Caco-2 (cell line): ENCODE data around the gene EBF3. TPM values are rescaled to one million over a fixed set of nuclear protein-coding genes. Genes with fewer than 3 reads are reported as not detected.

ENCODE experiments used
- BruUV-seq: library from RNA; stranded (reverse); fragments of 400-500 nt; replicated peaks from 2 replicates; lab custom pipeline; 2021; lab: Mats Ljungman, UMichigan
- CTCF ChIA-PET: fragments of 300-600 bp; sonication (Branson Sonifier 250); formaldehyde crosslinking; loops from one replicate; lab custom pipeline; 2022; ENCODE audit warnings: antibody characterized with exemption; lab: Charles Lee
- POLR2A ChIA-PET: fragments of 300-600 bp; sonication (Branson Sonifier 250); formaldehyde crosslinking; loops from one replicate; lab custom pipeline; 2022; ENCODE audit warnings: antibody characterized with exemption; lab: Charles Lee
- DNase-seq, 2 experiments: peaks; one replicate each; pipeline versions ENCODE4 v3.0.0 to v3.0.0-alpha.2; 2020 to 2022
- H3K27me3 ChIP-seq: replicated peaks from 2 replicates; pipeline ENCODE4 v1.6.0; 2011; ENCODE audit warnings: low read length; ENCODE audit not compliant: control insufficient read depth, insufficient read depth
- H3K36me3 ChIP-seq: 2 replicates; pipeline ENCODE4 v1.5.1; 2011; ENCODE audit warnings: low read length; ENCODE audit not compliant: control insufficient read depth, insufficient read depth
- H3K4me1 ChIP-seq: fragments of 250-450 bp; sonication (Bioruptor Pico); 2 replicates; pipeline ENCODE4 v1.5.1; 2020; ENCODE audit warnings: mild to moderate bottlenecking
- H3K4me3 ChIP-seq: 2 replicates; pipeline ENCODE4 v1.5.1; 2011; ENCODE audit warnings: low read depth, mild to moderate bottlenecking, control low read depth, low read length
- H3K9me3 ChIP-seq: fragments of 250-450 bp; sonication (Bioruptor Pico); 2 replicates; pipeline ENCODE4 v1.5.1; 2020; ENCODE audit warnings: mild to moderate bottlenecking, moderate library complexity
- H3K27ac Mint-ChIP-seq: one replicate; pipeline ENCODE4 v1.8.0; 2022; ENCODE audit warnings: mixed read lengths; ENCODE audit not compliant: unreplicated experiment
- H3K27me3 Mint-ChIP-seq: one replicate; pipeline ENCODE4 v1.8.0; 2022; ENCODE audit warnings: mixed read lengths; ENCODE audit not compliant: insufficient read depth, unreplicated experiment
- H3K36me3 Mint-ChIP-seq: one replicate; pipeline ENCODE4 v1.8.0; 2022; ENCODE audit warnings: mild to moderate bottlenecking, mixed read lengths; ENCODE audit not compliant: insufficient read depth, unreplicated experiment
- H3K4me1 Mint-ChIP-seq: one replicate; pipeline ENCODE4 v1.8.0; 2022; ENCODE audit warnings: low read depth, mixed read lengths; ENCODE audit not compliant: unreplicated experiment
- H3K4me3 Mint-ChIP-seq: one replicate; pipeline ENCODE4 v1.8.0; 2022; ENCODE audit warnings: mild to moderate bottlenecking, moderate library complexity, mixed read lengths; ENCODE audit not compliant: unreplicated experiment
- H3K9me3 Mint-ChIP-seq: one replicate; pipeline ENCODE4 v1.8.0; 2022; ENCODE audit warnings: mixed read lengths; ENCODE audit not compliant: unreplicated experiment
- intact Hi-C: fragments of 100-400 bp; cut with micrococcal nuclease; formaldehyde crosslinking; loops from one replicate; pipeline ENCODE4 v1.10.0; 2022; ENCODE audit not compliant: unreplicated experiment
- total RNA-seq: library from RNA; stranded (reverse); gene quantifications from 2 replicates; pipeline ENCODE4 v1.2.3, GENCODE V29; 2022
- TF ChIP-seq, protein P1 (sequence below), 2 experiments: fragments of 200-600 bp in 1 of 2; IDR thresholded peaks; 1 replicate in 1 of 2; 2 replicates in 1 of 2; pipeline versions ENCODE4 v1.5.1 to v1.8.0; 2011 to 2022; ENCODE audit warnings: antibody characterized with exemption in 1 of 2, control low read depth in 1 of 2, inconsistent platforms in 1 of 2, low read depth in 1 of 2, low read length in 1 of 2, mild to moderate bottlenecking in 1 of 2, moderate library complexity in 1 of 2; ENCODE audit not compliant: insufficient read depth in 1 of 2, severe bottlenecking in 1 of 2, unreplicated experiment in 1 of 2

The EBF3 gene
- total RNA-seq, 1 experiment from 2014 or later, result 0.79 TPM

DNA sequence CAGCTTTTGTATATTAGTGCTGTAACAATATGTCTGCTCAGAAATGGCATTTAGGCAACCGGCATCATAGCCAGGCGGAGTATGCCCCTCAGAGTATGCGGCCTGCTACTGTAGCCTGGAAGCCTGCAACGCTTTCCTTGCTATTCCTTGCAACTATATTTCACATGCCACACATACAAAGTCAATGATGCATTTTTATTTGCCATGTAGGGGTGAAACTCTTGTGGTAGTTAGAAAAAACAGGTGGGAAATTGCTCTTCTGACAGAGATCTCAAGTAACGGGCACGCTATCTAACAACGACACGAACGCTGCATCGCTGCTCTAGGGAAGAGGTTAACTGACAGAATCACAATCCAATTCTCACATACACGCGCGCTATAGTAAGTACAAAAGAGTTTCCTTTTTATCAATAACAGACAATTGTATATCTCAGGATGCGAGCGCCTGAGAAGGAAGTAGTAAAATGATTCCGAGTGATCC is 5.9 kb downstream of the EBF3 start:
- intact Hi-C loops, result loop anchor here (5.0 kb wide), 1 partner anchor 71 kb away; no protein-coding TSS in a partner anchor
- no TSS peak for BruUV-seq
- peaks cover 26% of the 10 kb centered on the region for H3K27me3 Mint-ChIP-seq
- no peak for DNase-seq
- H3K27ac Mint-ChIP-seq, result no peak overlapping the region
- Histone ChIP-seq H3K9me3 (no peaks in the 10 kb centered on the region), H3K4me1 (peaks cover 30% of the 10 kb centered on the region), H3K27me3 (peaks cover 4% of the 10 kb centered on the region; the same call in 1 of the 2 replicates), H3K36me3 (no peaks in the 10 kb centered on the region), H3K4me3 (no peak overlapping the region)
- TF ChIP-seq, protein P1, sequence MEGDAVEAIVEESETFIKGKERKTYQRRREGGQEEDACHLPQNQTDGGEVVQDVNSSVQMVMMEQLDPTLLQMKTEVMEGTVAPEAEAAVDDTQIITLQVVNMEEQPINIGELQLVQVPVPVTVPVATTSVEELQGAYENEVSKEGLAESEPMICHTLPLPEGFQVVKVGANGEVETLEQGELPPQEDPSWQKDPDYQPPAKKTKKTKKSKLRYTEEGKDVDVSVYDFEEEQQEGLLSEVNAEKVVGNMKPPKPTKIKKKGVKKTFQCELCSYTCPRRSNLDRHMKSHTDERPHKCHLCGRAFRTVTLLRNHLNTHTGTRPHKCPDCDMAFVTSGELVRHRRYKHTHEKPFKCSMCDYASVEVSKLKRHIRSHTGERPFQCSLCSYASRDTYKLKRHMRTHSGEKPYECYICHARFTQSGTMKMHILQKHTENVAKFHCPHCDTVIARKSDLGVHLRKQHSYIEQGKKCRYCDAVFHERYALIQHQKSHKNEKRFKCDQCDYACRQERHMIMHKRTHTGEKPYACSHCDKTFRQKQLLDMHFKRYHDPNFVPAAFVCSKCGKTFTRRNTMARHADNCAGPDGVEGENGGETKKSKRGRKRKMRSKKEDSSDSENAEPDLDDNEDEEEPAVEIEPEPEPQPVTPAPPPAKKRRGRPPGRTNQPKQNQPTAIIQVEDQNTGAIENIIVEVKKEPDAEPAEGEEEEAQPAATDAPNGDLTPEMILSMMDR (IDR thresholded peaks at IDR 0.05; ENCODE audit: insufficient read depth in 1 of 2, low read depth in 1 of 2, low read length in 1 of 2, severe bottlenecking in 1 of 2, unreplicated experiment in 1 of 2), result no peak
- no peaks in the 10 kb centered on the region for H3K36me3 Mint-ChIP-seq
- no peaks in the 10 kb centered on the region for H3K4me1 Mint-ChIP-seq
- H3K9me3 Mint-ChIP-seq, result no peaks in the 10 kb centered on the region
- H3K4me3 Mint-ChIP-seq, result peak overlapping the region; percentile 42
- CTCF ChIA-PET, result no interaction called here
- POLR2A ChIA-PET, result no interaction called here

DNA sequence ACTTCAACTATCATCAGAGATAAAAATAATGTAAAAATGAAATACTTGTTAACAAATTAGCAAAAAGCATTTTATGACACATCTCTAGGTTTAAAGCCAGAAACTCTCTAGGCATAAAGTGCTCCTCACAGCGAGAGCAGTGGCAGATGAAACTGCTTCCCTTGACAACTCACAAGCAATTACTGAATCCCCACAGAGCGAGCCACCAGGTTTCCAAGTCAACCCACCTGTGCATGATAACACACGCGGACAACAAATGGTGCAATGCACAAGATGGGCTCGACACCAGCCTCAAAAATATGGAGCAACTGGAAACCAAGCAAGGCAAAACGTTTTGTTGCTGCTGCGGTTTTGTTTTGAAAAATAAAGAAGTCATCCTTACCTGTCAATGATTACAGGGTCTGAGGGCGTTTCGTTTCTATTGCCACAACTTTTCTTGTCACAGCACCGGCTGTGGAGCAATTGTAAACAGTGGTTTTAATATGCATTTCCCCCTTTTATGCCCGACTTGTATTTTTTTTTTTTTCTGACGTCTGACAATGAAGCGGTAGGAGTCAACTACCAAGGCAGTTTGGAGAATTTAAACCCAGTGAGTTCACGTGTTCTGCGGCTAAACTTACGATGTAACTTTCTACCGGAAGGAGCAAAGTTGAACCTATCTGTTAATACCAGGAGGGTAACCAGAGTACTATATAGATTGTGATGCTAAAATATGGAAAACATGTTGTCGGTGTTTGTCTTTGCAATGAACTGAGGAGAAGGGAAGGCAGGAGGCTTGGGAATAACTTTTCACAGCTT is 7.0 kb downstream of the EBF3 start:
- intact Hi-C loops, result loop anchor here (5.0 kb wide), 1 partner anchor 70 kb away; no protein-coding TSS in a partner anchor
- H3K9me3 Mint-ChIP-seq, result no peaks in the 10 kb centered on the region
- peaks cover 6% of the 10 kb centered on the region for H3K4me1 Mint-ChIP-seq
- Histone ChIP-seq H3K4me1 (peaks cover 25% of the 10 kb centered on the region), H3K4me3 (no peak overlapping the region), H3K9me3 (no peaks in the 10 kb centered on the region), H3K36me3 (no peaks in the 10 kb centered on the region), H3K27me3 (peaks cover 3% of the 10 kb centered on the region; the same call in 1 of the 2 replicates)
- TF ChIP-seq, protein P1 (IDR thresholded peaks at IDR 0.05; ENCODE audit: insufficient read depth in 1 of 2, low read depth in 1 of 2, low read length in 1 of 2, severe bottlenecking in 1 of 2, unreplicated experiment in 1 of 2), result no peak
- ChIA-PET CTCF (no interaction called here), POLR2A (no interaction called here)
- no peaks in the 10 kb centered on the region for H3K36me3 Mint-ChIP-seq
- peaks cover 18% of the 10 kb centered on the region for H3K27me3 Mint-ChIP-seq
- no peak overlapping the region for H3K4me3 Mint-ChIP-seq
- no peak overlapping the region for H3K27ac Mint-ChIP-seq
- DNase-seq, result no peak
- no TSS peak for BruUV-seq

DNA sequence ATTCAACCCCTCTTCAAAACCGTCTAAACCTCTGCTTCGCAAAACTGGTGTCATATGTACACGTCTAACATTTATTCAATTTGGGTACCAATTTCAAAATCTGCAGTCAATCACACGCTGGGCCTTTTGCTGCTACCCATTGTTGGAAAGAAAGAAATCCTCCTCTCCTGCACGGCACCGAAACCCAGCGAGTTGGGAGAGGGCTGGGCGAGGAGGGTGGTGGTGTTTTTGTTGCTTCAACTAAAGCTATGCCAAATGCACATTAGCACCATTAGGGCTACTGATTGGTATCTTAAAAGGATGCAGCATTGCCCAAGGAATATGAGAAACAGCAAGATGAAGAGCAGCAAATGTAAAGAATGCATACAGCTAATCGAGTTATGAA is 7.8 kb downstream of the EBF3 start:
- H3K4me1 Mint-ChIP-seq, result peaks cover 6% of the 10 kb centered on the region
- Histone ChIP-seq H3K27me3 (peaks cover under 1% of the 10 kb centered on the region; the same call in 1 of the 2 replicates), H3K36me3 (no peaks in the 10 kb centered on the region), H3K9me3 (no peaks in the 10 kb centered on the region), H3K4me3 (no peak overlapping the region), H3K4me1 (peaks cover 25% of the 10 kb centered on the region)
- no peaks in the 10 kb centered on the region for H3K9me3 Mint-ChIP-seq
- no peaks in the 10 kb centered on the region for H3K36me3 Mint-ChIP-seq
- peaks cover 12% of the 10 kb centered on the region for H3K27me3 Mint-ChIP-seq
- intact Hi-C loops, result loop anchor here (5.0 kb wide), 1 partner anchor 69 kb away; no protein-coding TSS in a partner anchor
- no TSS peak for BruUV-seq
- TF ChIP-seq, protein P1 (IDR thresholded peaks at IDR 0.05; ENCODE audit: insufficient read depth in 1 of 2, low read depth in 1 of 2, low read length in 1 of 2, severe bottlenecking in 1 of 2, unreplicated experiment in 1 of 2), result no peak
- H3K27ac Mint-ChIP-seq, result no peak overlapping the region
- ChIA-PET POLR2A (interaction anchor here (0.5 to 0.9 kb wide), 3 partner anchors 154 to 654 kb away, joined by 3 to 4 read pairs (median 3); no protein-coding TSS in a partner anchor), CTCF (interaction anchor here (0.7 kb wide), 1 partner anchor 67 kb away, joined by 5 read pairs; no protein-coding TSS in a partner anchor)
- peak overlapping the region; percentile 24 for H3K4me3 Mint-ChIP-seq
- no peak for DNase-seq
